ENCODE measurements around the gene TAF1B. TPM values are rescaled to one million over a fixed set of nuclear protein-coding genes. Genes with fewer than 3 reads are reported as not detected.

TAF1B gene
- total and polyA plus RNA-seq, 7 donors: 2.7 to 7.6 (median 5.7) TPM

- DNase-seq (no peak), ATAC-seq (no peak)
- no peak overlapping the region for H3K4me3 ChIP-seq
- no peaks in the 10 kb centered on the region for H3K36me3 ChIP-seq (ENCODE audit: insufficient read depth in 1 of 2, low read depth in 1 of 2)
- no peaks in the 10 kb centered on the region for H3K27me3 ChIP-seq (ENCODE audit: insufficient read depth in 3 of 3, low read length in 2 of 3)
- no peak overlapping the region for H3K27ac ChIP-seq
- intact Hi-C loops (cut with DNase I): no loop called here
- H3K4me1 ChIP-seq: peaks cover 6% of the 10 kb centered on the region
- H3K9me3 ChIP-seq: no peaks in the 10 kb centered on the region
- no peak for TF ChIP-seq CTCF (IDR thresholded peaks at IDR 0.05)
Measured at GRCh38 chr2:9838391-9838790, 4.9 kb upstream of the TAF1B start.

- peak in 1 of 4 donors; percentile 57 for ATAC-seq
- H3K4me1 ChIP-seq: peaks cover 20% of the 10 kb centered on the region
Measured at GRCh38 chr2:9842487-9843228, 616 bp upstream of the TAF1B start.

GRCh38 chr2:9844036-9844483 lies 786 bp downstream of the TAF1B start:
- Histone ChIP-seq H3K27ac (peak overlapping the region; percentile 86), H3K27me3 (ENCODE audit: insufficient read depth in 3 of 3, low read length in 2 of 3) (no peaks in the 10 kb centered on the region), H3K4me1 (peaks cover 20% of the 10 kb centered on the region), H3K36me3 (ENCODE audit: insufficient read depth in 1 of 2, low read depth in 1 of 2) (peaks cover 3 to 30% of the 10 kb centered on the region in 2 donors), H3K9me3 (no peaks in the 10 kb centered on the region), H3K4me3 (peak overlapping the region; percentile 83)
- no peak for TF ChIP-seq CTCF (IDR thresholded peaks at IDR 0.05)
- no peak for DNase-seq
- peak in 2 of 4 donors; percentile 6 to 11 for ATAC-seq
- 19 to 24% (median 23%) methylated on average over 15 of the region's 15 CpGs for WGBS, 3 donors
- intact Hi-C loops (cut with DNase I): no loop called here

More at GRCh38 chr2:9842487-9843228, 616 bp upstream of the TAF1B start:
- Histone ChIP-seq H3K4me3 (peak overlapping the region; percentile 83), H3K27me3 (ENCODE audit: insufficient read depth in 3 of 3, low read length in 2 of 3) (no peaks in the 10 kb centered on the region), H3K27ac (peak overlapping the region; percentile 86), H3K36me3 (ENCODE audit: insufficient read depth in 1 of 2, low read depth in 1 of 2) (peaks cover 3 to 28% of the 10 kb centered on the region in 2 donors), H3K9me3 (no peaks in the 10 kb centered on the region)
- intact Hi-C loops (cut with DNase I): no loop called here
- WGBS, 3 donors: 20 to 22% (median 22%) methylated on average over 20 to 21 of the region's 21 CpGs
- TF ChIP-seq CTCF (IDR thresholded peaks at IDR 0.05): no peak
- no peak for DNase-seq

GRCh38 chr2:9844576-9844975 lies 1.3 kb downstream of the TAF1B start:
- DNase-seq: no peak
- Histone ChIP-seq H3K4me3 (peak overlapping the region; percentile 83), H3K36me3 (ENCODE audit: insufficient read depth in 1 of 2, low read depth in 1 of 2) (peaks cover 3 to 35% of the 10 kb centered on the region in 2 donors), H3K9me3 (no peaks in the 10 kb centered on the region), H3K27me3 (ENCODE audit: insufficient read depth in 3 of 3, low read length in 2 of 3) (no peaks in the 10 kb centered on the region), H3K4me1 (peaks cover 20% of the 10 kb centered on the region), H3K27ac (peak overlapping the region; percentile 86)
- 39 to 41% (median 40%) methylated on average over 5 of the region's 5 CpGs for WGBS, 3 donors
- no peak for TF ChIP-seq CTCF (IDR thresholded peaks at IDR 0.05)
- no peak for ATAC-seq
- intact Hi-C loops (cut with DNase I): no loop called here

GRCh38 chr2:9846554-9846953 lies 3.3 kb downstream of the TAF1B start:
- Histone ChIP-seq H3K9me3 (no peaks in the 10 kb centered on the region), H3K27ac (peak overlapping the region; percentile 2), H3K4me1 (peaks cover 20% of the 10 kb centered on the region), H3K27me3 (ENCODE audit: insufficient read depth in 3 of 3, low read length in 2 of 3) (no peaks in the 10 kb centered on the region), H3K36me3 (ENCODE audit: insufficient read depth in 1 of 2, low read depth in 1 of 2) (peaks cover 3 to 54% of the 10 kb centered on the region in 2 donors), H3K4me3 (no peak overlapping the region)
- intact Hi-C loops (cut with DNase I): no loop called here
- DNase-seq (no peak), ATAC-seq (no peak)
- no peak for TF ChIP-seq CTCF (IDR thresholded peaks at IDR 0.05)
